Astrocyte (in vitro differentiated cells and primary cell): ENCODE results near the gene CNIH3.

Source experiments
- EZH2 ChIP-seq: IDR thresholded peaks from 2 replicates; pipeline ENCODE4 v1.6.1; 2012; ENCODE audit warnings: mild to moderate bottlenecking, low read length, inconsistent platforms; ENCODE audit not compliant: insufficient read depth
- TF ChIP-seq, protein P1 (sequence below): IDR thresholded peaks from 2 replicates; pipeline ENCODE4 v1.5.1; 2011; ENCODE audit warnings: low read depth, mild to moderate bottlenecking, inconsistent platforms, low read length, moderate library complexity; ENCODE audit not compliant: insufficient read depth

DNA sequence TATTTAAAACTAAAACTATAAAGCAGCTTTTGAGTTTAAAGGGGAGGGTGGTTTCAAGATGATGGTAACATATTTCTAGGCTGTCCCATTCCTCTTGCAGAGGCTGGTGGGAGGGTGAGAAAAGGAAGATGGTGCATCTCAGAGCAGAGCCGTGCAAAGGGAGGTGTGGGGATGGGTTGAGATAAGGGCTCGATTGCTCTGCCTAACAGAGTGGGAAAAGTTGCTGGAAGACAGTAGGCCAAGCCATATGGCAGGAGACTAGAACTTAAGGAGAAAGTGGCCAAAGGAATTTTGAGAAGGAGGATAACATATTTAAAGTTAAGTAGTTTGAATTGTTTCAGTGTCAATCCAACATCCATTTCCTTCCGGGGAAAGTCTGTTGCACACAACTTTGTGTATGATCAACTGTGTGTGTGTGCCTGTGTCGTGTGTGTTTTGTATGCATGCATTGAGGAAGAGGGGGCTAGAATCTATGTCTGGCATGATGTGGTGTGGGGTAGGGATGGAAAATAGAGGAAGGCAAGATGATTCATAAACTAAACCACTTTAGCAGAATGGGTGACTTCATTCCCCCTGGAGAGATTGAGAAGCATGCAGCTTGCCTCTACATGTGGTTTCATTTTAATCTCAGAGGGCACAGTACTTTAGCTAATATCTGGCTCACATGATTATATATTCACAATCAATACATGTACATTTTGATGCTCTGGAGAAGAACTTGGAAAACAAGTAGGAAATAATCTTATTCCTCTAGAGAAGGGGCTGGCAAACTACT is 168.3 kb downstream of the CNIH3 start:
- TF ChIP-seq EZH2, result no peak
- TF ChIP-seq, protein P1, sequence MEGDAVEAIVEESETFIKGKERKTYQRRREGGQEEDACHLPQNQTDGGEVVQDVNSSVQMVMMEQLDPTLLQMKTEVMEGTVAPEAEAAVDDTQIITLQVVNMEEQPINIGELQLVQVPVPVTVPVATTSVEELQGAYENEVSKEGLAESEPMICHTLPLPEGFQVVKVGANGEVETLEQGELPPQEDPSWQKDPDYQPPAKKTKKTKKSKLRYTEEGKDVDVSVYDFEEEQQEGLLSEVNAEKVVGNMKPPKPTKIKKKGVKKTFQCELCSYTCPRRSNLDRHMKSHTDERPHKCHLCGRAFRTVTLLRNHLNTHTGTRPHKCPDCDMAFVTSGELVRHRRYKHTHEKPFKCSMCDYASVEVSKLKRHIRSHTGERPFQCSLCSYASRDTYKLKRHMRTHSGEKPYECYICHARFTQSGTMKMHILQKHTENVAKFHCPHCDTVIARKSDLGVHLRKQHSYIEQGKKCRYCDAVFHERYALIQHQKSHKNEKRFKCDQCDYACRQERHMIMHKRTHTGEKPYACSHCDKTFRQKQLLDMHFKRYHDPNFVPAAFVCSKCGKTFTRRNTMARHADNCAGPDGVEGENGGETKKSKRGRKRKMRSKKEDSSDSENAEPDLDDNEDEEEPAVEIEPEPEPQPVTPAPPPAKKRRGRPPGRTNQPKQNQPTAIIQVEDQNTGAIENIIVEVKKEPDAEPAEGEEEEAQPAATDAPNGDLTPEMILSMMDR, result no peak
